NCI-H128 (cell line): ENCODE results near the gene RCAN3.
A peak's percentile ranks its signal among the peaks of the same experiment; 100 is the strongest.

Experiments
- DNase-seq: peaks from one replicate; lab custom pipeline; 2025; ENCODE audit not compliant: unreplicated experiment; lab: John Stamatoyannopoulos, UW

The RCAN3 gene

DNA sequence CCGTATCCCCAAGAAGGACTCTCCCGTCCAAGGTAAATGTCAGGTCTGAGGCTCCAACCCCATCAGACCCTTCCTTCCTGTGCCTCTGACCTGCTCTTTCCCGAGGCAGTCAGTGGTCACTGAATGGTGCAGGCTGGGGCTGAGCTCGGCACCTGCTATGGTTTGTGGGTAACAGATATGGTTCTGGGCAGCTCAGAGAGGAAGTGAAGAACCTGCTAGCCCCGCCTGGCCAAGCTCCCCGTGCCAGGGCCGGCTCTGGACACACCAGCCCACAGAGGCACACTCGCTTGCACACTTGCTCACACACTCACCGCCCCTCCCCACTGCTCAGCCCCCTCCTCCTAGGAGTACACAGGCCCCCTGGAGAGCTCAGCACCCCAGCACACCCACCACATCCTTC, 69.7 kb downstream of the RCAN3 start:
- DNase-seq = no peak

DNA sequence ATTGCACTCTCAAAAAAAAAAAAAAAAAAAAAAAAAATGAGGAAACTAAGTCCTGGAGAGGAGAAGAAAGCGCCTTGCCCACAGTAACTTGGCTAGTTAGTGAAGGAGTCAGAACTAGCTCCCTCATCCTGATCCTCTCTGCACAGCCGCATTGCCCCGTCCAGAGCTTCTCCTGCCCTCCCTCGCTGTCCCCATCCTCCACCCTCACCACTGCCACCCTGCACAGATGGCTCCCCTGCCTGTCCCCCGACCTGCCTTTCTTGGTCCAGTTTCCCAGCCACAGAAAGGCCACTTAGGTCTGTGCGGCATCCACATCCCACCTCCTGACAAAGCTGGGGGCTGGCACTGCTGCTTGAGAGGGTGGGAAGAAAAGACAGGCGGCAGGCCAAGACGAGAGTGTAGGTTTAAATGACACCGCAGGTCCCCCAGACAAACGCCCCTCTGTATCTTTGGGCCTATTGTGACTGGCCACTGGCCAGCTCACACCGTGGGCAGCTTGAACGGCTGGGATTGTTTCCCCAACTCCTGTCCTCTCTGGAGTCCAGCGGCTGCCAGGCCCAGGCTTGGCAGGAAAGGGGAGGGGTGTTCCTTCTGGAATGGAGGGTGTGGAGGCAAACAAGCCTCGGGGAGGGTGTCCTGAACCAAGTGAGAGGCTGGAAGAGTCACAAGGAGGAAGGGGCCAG, 73.4 kb downstream of the RCAN3 start:
- DNase-seq = no peak

DNA sequence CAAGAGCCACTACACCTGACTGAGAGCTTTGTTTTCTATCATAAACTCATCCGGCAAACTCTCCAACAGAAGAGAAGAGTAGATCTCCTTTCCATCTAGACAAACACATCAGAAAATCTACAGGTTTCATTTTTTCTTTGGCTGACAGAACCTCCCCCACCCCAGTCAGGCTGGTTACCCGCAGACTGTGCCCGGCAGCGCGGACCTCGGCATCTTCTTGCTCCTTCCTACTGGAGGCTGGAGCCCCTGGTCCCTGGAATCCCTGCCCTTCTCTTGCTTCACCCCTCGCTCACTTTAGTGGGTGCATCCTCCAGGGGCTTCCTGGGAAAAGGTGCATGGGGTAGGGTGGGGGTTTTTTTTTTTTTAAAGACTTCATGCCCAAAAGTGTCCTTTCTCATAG, 76.2 kb downstream of the RCAN3 start:
- DNase-seq = no peak

DNA sequence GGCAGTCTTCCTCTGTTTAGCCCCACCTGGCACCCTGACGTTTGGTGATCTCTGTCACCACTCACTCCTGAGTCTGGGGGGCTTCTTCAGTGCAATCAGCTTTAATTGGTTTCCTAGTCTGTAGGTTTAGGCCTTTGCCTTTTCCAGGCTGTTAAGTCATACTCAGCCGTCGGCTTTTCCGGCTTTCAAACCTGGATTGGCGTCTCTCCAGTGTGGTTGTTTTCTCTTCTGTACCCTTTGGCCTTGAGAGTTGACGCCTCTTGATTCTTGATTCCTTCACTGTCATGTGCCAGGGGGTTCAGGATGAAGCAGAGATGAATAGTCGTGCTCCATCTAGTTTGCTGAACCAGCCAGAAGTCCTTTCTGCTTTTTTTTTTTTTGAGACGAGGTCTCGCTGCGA, 78.1 kb downstream of the RCAN3 start:
- DNase-seq = no peak

DNA sequence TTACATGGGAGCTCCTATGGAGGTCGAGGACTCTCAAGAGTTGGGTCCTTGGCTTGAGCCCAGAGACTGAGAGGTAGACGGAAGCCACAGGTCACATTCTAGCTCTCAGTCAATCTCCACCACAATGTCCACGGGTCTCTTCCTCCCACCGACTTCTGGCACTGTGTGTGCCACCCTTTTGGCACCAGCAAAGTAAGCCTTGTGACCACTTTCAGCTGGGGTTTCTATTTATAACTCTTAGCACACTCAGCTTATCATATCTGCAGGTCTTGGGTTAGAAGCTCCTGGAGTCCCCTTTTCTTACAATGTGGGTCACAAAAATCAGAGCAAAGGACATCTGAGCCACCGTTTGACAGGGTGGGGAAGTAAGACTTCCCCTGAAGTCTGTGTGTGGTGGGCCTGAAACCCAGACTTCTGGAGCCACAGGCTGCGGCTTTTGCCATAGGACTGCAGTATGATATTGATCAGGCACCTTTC, 81.6 kb downstream of the RCAN3 start:
- DNase-seq = no peak

DNA sequence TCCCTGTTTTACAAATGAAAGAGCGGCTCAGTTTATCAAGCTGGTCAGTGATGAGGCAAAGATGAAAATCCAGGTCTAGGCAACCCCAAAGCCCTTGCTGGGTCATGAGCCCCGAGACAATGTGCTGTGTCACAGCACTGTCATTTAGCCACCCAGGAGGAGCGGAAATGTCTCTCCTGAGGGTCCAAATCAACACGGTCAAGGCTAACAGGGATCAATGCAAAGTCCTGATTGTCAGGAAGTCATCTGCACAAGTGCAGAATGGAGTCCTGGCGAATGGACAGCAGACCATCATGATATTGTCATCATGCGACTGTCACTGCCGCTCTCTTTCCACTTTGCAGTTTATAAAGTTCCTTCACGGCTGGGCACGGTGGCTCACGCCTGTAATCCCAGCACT, 83.5 kb downstream of the RCAN3 start:
- DNase-seq = no peak

DNA sequence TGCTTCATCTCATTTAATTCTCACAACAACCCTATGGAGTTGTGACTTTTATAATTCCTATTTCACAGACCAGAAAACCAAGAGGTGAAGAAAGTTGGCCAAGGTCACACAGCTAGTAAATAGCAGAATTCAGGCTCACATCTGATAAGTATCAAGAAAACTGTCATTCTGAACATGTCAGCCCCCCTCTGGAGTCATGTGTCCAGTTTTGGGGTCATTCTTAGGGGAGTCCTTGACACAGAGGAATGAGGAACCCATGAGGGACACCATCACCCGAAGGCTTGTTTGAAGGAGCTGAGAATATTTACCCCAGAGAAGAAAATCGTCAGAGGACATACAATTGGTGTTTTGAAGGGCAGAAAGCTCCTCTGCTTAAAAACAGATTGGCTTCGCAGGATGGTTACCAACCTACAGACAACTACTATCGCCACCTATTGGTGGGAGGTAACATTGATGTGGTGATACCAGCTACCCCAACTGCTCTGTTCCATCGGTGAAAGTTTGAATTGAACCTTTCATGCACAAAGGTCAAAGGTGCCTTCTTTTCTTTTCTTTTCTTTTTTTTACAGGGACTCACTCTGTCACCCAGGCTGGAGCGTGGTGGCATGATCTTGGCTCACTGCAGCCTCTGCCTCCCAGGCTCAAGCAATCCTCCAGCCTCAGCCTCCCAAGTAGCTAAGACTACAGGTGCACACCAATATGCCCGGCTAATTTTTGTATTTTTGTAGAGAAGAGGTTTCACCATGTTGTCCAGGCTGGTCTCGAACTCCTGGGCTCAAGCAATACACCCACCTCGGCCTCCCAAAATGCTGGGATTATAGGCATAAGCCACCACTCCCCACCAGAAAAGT, 84.6 kb downstream of the RCAN3 start:
- peak; percentile 20 for DNase-seq

DNA sequence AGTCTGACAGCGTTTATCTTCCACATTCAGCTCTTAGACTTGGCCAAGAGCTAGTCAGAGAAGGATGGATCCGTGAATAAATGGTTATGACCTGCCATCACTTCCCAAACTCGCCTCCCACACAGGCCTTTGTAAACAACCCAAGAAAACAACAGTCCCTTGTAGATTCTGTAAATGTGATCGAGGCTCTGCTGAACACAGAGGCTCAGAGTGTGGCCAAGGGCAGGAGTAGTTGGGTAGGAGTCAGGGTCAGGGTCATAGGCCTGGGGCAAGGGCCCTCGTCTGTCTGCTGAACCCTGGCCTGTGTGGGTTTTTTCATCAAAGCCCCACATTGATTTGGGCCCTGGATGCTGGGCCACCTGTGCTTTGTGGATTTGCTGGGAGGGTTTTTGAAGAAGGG, 85.9 kb downstream of the RCAN3 start:
- no peak for DNase-seq

DNA sequence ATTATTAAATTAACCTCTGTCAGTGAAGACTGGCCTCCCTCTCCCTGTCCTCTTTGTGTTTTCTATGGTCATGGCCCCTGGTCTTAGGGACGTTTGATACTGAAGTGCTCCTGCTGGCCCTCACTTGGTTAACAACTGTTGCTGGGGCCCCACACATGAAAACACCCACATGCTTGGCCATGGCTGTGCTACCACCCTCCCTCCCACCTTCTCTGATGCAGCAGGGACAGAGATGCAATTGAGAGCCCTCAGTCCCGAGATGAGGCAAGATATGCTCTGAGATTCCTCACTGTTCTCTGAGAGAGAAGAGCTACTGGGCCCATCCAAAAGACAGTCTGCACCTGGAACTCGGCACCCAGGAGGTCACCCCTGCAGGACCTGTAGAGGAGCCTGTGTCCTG, 86.6 kb downstream of the RCAN3 start:
- no peak for DNase-seq
